Naive B cell (primary cell): Measurements from ENCODE around the gene FXN. TPM values are rescaled to one million over a fixed set of nuclear protein-coding genes. Genes with fewer than 3 reads are reported as not detected.
A peak's percentile ranks its signal among the peaks of the same experiment; 100 is the strongest.
"Not testable (repeated sequence)": the region's sequence is repeated elsewhere in the genome, so short reads cannot be mapped to it uniquely, and the experiment has no call there.

ENCODE experiments used
- ATAC-seq, 2 donors: fragments of 150-1000 bp; cut with Tn5 transposase; 2 replicates each; pipeline ENCODE4 v1.10.0; 2021; ENCODE audit warnings: low read depth in 2 of 2, mild to moderate bottlenecking in 2 of 2, moderate library complexity in 2 of 2
- DNase-seq: peaks from one replicate; pipeline ENCODE4 v3.0.0; 2022
- H3K27ac Mint-ChIP-seq, 6 donors: one replicate each; pipeline ENCODE4 v1.8.0; 2020 to 2022; ENCODE audit warnings: mild to moderate bottlenecking in 6 of 6, mixed read lengths in 6 of 6, moderate library complexity in 5 of 6, inconsistent platforms in 2 of 6
- H3K27me3 Mint-ChIP-seq, 3 donors: one replicate each; pipeline ENCODE4 v1.8.0; 2021 to 2022; ENCODE audit warnings: mixed read lengths in 3 of 3, mild to moderate bottlenecking in 1 of 3
- H3K36me3 Mint-ChIP-seq, 2 donors: one replicate each; pipeline ENCODE4 v1.8.0; 2020 to 2022; ENCODE audit warnings: mixed read lengths in 2 of 2, inconsistent platforms in 1 of 2, mild to moderate bottlenecking in 1 of 2
- H3K4me1 Mint-ChIP-seq, 3 donors: one replicate each; pipeline ENCODE4 v1.8.0; 2020 to 2022; ENCODE audit warnings: mixed read lengths in 3 of 3, inconsistent platforms in 1 of 3, mild to moderate bottlenecking in 1 of 3, moderate library complexity in 1 of 3
- H3K4me3 Mint-ChIP-seq, 8 donors: one replicate each; pipeline ENCODE4 v1.8.0; 2020 to 2022; ENCODE audit warnings: mild to moderate bottlenecking in 8 of 8, mixed read lengths in 8 of 8, moderate library complexity in 8 of 8, inconsistent platforms in 2 of 8
- H3K9me3 Mint-ChIP-seq, 7 donors: one replicate each; pipeline ENCODE4 v1.8.0; 2020 to 2022; ENCODE audit warnings: mixed read lengths in 7 of 7, mild to moderate bottlenecking in 5 of 7, inconsistent platforms in 2 of 7, moderate library complexity in 1 of 7
- polyA plus RNA-seq, 6 donors: library from polyadenylated mRNA; unstranded; fragments of 300-500 nt; fragmentation: Illumina TruSeq; gene quantifications; one replicate each; pipeline ENCODE4 v1.2.3, GENCODE V29; 2021; ENCODE audit warnings: low read depth in 6 of 6

Gene FXN
- polyA plus RNA-seq, 6 donors from 2014 or later, result 24.5 to 32.4 (median 27.7) TPM

DNA sequence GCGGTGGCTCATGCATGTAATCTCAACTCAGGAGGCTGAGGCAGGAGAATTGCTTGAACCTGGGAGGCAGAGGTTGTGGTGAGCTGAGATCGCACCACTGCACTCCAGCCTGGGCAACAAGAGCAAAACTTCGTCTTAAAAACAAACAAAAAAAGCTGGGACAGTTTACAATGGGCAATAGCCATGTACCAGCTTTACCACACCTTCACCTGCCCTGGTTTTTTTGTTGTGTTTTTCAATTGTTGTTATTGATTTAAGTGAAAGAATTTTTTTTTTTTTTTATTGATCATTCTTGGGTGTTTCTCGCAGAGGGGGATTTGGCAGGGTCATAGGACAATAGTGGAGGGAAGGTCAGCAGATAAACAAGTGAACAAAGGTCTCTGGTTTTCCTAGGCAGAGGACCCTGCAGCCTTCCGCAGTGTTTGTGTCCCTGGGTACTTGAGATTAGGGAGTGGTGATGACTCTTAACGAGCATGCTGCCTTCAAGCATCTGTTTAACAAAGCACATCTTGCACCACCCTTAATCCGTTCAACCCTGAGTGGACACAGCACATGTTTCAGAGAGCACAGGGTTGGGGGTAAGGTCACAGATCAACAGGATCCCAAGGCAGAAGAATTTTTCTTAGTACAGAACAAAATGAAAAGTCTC, 67.9 kb downstream of the FXN start:
- H3K4me1 Mint-ChIP-seq, H3K9me3 Mint-ChIP-seq, H3K27me3 Mint-ChIP-seq, H3K27ac Mint-ChIP-seq, ATAC-seq, H3K4me3 Mint-ChIP-seq, H3K36me3 Mint-ChIP-seq, DNase-seq: not testable (repeated sequence)

- Mint-ChIP-seq H3K9me3 (no peaks in the 10 kb centered on the region), H3K4me1 (no peaks in the 10 kb centered on the region), H3K36me3 (no peaks in the 10 kb centered on the region), H3K27me3 (no peaks in the 10 kb centered on the region), H3K27ac (no peak overlapping the region), H3K4me3 (no peak overlapping the region)
- ATAC-seq, result no peak
- no peak for DNase-seq
These were observed 69.4 kb downstream of the FXN start for GRCh38 chr9:69104830-69105527.

GRCh38 chr9:69107771-69108170, 72.2 kb downstream of the FXN start:
- Mint-ChIP-seq H3K27ac (no peak overlapping the region), H3K36me3 (peaks cover 0 to 4% of the 10 kb centered on the region in 2 donors), H3K27me3 (no peaks in the 10 kb centered on the region), H3K4me1 (no peaks in the 10 kb centered on the region), H3K9me3 (no peaks in the 10 kb centered on the region), H3K4me3 (no peak overlapping the region)
- no peak for DNase-seq
- ATAC-seq, result no peak

- not testable (repeated sequence) for H3K27me3 Mint-ChIP-seq, H3K4me1 Mint-ChIP-seq, H3K4me3 Mint-ChIP-seq
These were observed 73.2 kb downstream of the FXN start for GRCh38 chr9:69108706-69109105.

GRCh38 chr9:69109152-69109551, 73.6 kb downstream of the FXN start:
- ATAC-seq (no peak), DNase-seq (no peak)
- no peaks in the 10 kb centered on the region for H3K9me3 Mint-ChIP-seq
- H3K4me1 Mint-ChIP-seq, result peaks cover 0 to 2% (median 0%) of the 10 kb centered on the region in 3 donors
- no peak overlapping the region for H3K4me3 Mint-ChIP-seq
- H3K27me3 Mint-ChIP-seq, result no peaks in the 10 kb centered on the region
- H3K27ac Mint-ChIP-seq, result no peak overlapping the region
- H3K36me3 Mint-ChIP-seq, result peaks cover 0 to 4% of the 10 kb centered on the region in 2 donors

More at GRCh38 chr9:69108706-69109105, 73.2 kb downstream of the FXN start:
- ATAC-seq, DNase-seq, H3K9me3 Mint-ChIP-seq, H3K36me3 Mint-ChIP-seq: not testable (repeated sequence)
- peak overlapping the region in 1 of 6 donors; percentile 90 for H3K27ac Mint-ChIP-seq

DNA sequence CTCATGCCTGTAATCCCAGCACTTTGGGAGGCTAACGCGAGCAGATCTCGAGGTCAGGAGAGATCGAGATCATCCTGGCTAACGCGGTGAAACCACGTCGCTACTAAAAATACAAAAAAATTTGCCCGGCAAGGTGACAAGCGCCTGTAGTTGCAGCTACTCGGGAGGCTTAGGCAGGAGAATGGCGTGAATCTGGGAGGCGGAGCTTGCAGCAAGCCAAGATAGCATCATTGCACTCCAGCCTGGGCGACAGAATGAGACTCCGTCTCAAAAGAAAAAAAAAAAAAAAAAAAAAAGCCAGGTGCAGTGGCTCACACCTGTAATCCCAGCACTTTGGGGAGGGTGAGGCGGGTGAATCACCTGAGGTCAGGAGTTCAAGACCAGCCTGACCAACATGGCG, 77.1 kb downstream of the FXN start:
- H3K9me3 Mint-ChIP-seq, H3K27me3 Mint-ChIP-seq, ATAC-seq, DNase-seq, H3K4me3 Mint-ChIP-seq, H3K27ac Mint-ChIP-seq, H3K4me1 Mint-ChIP-seq, H3K36me3 Mint-ChIP-seq: not testable (repeated sequence)

DNA sequence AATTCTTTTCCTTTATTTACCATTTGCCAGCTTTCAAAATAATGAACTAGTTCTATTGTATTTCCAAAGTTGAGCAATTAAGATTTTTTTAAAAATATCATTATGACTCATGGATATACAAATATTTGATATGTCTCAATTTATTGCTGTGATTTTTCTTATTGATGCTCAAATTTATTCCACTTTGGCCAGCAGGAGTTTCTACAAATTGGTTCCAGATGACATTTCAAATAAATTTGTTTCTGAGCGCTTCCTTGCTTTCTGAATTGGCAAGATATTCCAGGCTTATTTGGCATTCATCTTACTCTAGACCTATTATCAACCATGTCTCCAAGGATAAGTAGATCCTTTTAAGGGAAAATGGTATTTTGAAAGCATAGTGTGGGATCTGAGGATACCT, 80.1 kb downstream of the FXN start:
- no peak overlapping the region for H3K4me3 Mint-ChIP-seq
- DNase-seq, result no peak
- H3K27me3 Mint-ChIP-seq, result no peaks in the 10 kb centered on the region
- no peak overlapping the region for H3K27ac Mint-ChIP-seq
- ATAC-seq, result no peak
- no peaks in the 10 kb centered on the region for H3K9me3 Mint-ChIP-seq
- H3K4me1 Mint-ChIP-seq, result peaks cover 0 to 5% (median 4%) of the 10 kb centered on the region in 3 donors
- H3K36me3 Mint-ChIP-seq, result peaks cover 0 to 4% of the 10 kb centered on the region in 2 donors

- Mint-ChIP-seq H3K4me1 (peaks cover 0 to 19% (median 17%) of the 10 kb centered on the region in 3 donors), H3K4me3 (peak overlapping the region in 3 of 8 donors; percentile 7 to 25 (median 19)), H3K9me3 (no peaks in the 10 kb centered on the region), H3K36me3 (no peaks in the 10 kb centered on the region), H3K27ac (no peak overlapping the region), H3K27me3 (no peaks in the 10 kb centered on the region)
- no peak for DNase-seq
- ATAC-seq, result no peak
These were observed 83.1 kb downstream of the FXN start for GRCh38 chr9:69118656-69119055.

DNA sequence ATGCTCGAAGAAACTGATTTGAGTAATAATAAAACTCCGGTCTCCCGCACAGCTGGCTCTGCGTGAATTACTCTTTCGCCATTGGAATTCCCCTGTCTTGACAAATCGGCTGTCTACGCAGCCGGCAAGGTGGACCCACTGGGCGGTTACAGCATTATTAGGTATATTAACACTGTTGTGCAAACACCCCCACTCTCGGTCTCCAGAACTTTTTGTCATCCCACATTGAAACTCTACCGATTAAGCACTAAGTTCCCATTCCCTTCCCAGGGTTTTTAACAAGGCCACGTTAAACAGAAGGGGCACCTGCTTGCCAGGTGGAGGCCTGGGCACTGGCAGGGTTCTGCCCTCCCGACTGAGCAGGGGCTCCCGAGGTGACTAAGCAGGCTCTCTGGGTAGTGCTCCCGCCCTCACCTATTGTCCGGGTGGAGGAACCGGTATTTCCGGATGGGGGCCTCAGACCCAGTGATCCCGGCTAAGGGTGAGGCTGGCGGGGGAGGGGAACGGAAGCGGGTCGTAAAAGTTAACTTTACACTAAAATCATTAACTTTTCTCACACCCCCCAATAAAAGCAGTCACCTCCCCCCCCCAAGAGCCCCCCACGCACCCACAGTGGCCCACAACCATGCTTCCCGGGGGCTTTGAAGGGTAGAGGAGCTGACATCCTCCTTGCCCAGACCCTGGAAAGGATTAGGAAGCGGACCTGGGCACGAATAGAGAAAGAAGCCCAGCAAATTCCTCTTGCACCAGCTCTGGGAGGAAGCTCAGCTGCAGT, 85.0 kb downstream of the FXN start:
- peaks cover 0 to 19% (median 17%) of the 10 kb centered on the region in 3 donors for H3K4me1 Mint-ChIP-seq
- H3K9me3 Mint-ChIP-seq, result no peaks in the 10 kb centered on the region
- DNase-seq (no peak), ATAC-seq (no peak)
- no peaks in the 10 kb centered on the region for H3K36me3 Mint-ChIP-seq
- peak overlapping the region in 1 of 6 donors; percentile 92 for H3K27ac Mint-ChIP-seq
- peak overlapping the region; percentile 77 to 97 (median 87) for H3K4me3 Mint-ChIP-seq
- H3K27me3 Mint-ChIP-seq, result no peaks in the 10 kb centered on the region

- DNase-seq (peak; percentile 10), ATAC-seq (peak; percentile 51 to 69)
- H3K27me3 Mint-ChIP-seq, result no peaks in the 10 kb centered on the region
- H3K36me3 Mint-ChIP-seq, result no peaks in the 10 kb centered on the region
- no peaks in the 10 kb centered on the region for H3K9me3 Mint-ChIP-seq
- peak overlapping the region in 5 of 6 donors; percentile 48 to 91 (median 85) for H3K27ac Mint-ChIP-seq
- H3K4me3 Mint-ChIP-seq, result peak overlapping the region; percentile 82 to 98 (median 96)
- H3K4me1 Mint-ChIP-seq, result peaks cover 0 to 19% (median 17%) of the 10 kb centered on the region in 3 donors
These were observed 85.9 kb downstream of the FXN start for GRCh38 chr9:69121155-69122081.

GRCh38 chr9:69122082-69122548, 86.6 kb downstream of the FXN start:
- peak overlapping the region; percentile 82 to 98 (median 96) for H3K4me3 Mint-ChIP-seq
- peak; percentile 80 to 81 for ATAC-seq
- H3K4me1 Mint-ChIP-seq, result peaks cover 0 to 19% (median 17%) of the 10 kb centered on the region in 3 donors
- H3K27me3 Mint-ChIP-seq, result no peaks in the 10 kb centered on the region
- no peaks in the 10 kb centered on the region for H3K36me3 Mint-ChIP-seq
- peak; percentile 67 for DNase-seq
- H3K9me3 Mint-ChIP-seq, result no peaks in the 10 kb centered on the region
- H3K27ac Mint-ChIP-seq, result peak overlapping the region; percentile 48 to 89 (median 60)

- Mint-ChIP-seq H3K36me3 (no peaks in the 10 kb centered on the region), H3K9me3 (no peaks in the 10 kb centered on the region), H3K27me3 (no peaks in the 10 kb centered on the region), H3K4me3 (peak overlapping the region; percentile 82 to 98 (median 96)), H3K27ac (peak overlapping the region in 4 of 6 donors; percentile 38 to 64 (median 48)), H3K4me1 (peaks cover 0 to 19% (median 17%) of the 10 kb centered on the region in 3 donors)
- ATAC-seq, result no peak
- DNase-seq, result no peak
These were observed 87.1 kb downstream of the FXN start for GRCh38 chr9:69122549-69123141.
